Peyer's patch (tissue), 4 donors: ENCODE measurements around the gene HS6ST2.

ENCODE experiments used
- POLR2A ChIP-seq, 2 donors: fragments of 450-650 bp; IDR thresholded peaks; one replicate each; pipeline ENCODE4 v1.5.1; 2017; ENCODE audit warnings: antibody characterized with exemption in 2 of 2, mild to moderate bottlenecking in 2 of 2, moderate library complexity in 2 of 2
- TF ChIP-seq, protein P1 (sequence below), 6 experiments: fragments of 450-650 bp in 4 of 6; fragments of 200-600 bp in 2 of 6; sonication (generic) in 1 of 6; IDR thresholded peaks; one replicate each; pipeline ENCODE4 v1.5.1; 2017 to 2019; ENCODE audit warnings: antibody characterized with exemption in 6 of 6, mild to moderate bottlenecking in 3 of 6, moderate library complexity in 1 of 6

DNA sequence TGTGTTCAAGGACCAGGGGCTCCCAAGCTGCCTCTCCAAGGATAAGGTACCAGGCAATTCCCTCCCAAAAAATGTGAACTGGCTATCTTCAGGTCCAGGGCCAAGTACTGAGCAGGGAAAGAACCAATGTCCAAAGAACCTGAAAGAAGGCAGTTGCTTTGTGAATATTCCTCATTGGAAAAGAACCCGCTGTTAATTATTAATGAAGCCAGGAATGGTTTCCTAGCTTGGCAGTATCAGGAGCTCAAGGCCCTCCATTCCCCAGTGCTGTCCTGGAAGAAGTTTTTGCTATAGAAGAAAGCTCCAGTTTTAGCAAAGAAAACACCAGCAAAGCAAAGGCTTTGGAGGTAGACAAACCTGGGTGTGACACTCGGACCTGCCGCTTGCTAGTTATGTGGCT, 339.6 kb downstream of the HS6ST2 start:
- TF ChIP-seq, protein P1, sequence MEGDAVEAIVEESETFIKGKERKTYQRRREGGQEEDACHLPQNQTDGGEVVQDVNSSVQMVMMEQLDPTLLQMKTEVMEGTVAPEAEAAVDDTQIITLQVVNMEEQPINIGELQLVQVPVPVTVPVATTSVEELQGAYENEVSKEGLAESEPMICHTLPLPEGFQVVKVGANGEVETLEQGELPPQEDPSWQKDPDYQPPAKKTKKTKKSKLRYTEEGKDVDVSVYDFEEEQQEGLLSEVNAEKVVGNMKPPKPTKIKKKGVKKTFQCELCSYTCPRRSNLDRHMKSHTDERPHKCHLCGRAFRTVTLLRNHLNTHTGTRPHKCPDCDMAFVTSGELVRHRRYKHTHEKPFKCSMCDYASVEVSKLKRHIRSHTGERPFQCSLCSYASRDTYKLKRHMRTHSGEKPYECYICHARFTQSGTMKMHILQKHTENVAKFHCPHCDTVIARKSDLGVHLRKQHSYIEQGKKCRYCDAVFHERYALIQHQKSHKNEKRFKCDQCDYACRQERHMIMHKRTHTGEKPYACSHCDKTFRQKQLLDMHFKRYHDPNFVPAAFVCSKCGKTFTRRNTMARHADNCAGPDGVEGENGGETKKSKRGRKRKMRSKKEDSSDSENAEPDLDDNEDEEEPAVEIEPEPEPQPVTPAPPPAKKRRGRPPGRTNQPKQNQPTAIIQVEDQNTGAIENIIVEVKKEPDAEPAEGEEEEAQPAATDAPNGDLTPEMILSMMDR (IDR thresholded peaks at IDR 0.05), result no peak
- no peak for TF ChIP-seq POLR2A (IDR thresholded peaks at IDR 0.05)
